Sigmoid colon (tissue), 7 donors: ENCODE results near the gene PRICKLE2. TPM values are rescaled to one million over a fixed set of nuclear protein-coding genes. Genes with fewer than 3 reads are reported as not detected.

Experiments used
- DNase-seq: peaks from one replicate; pipeline ENCODE4 v3.0.0-alpha.2; 2019
- H3K27ac ChIP-seq, 4 donors: fragments of 200-600 bp; sonication (generic); one replicate each; pipeline ENCODE4 v1.5.1; 2016 to 2019; ENCODE audit warnings: mild to moderate bottlenecking in 1 of 4
- H3K27me3 ChIP-seq, 3 donors: fragments of 200-600 bp; sonication (generic); one replicate each; pipeline ENCODE4 v1.5.1; 2019; ENCODE audit warnings: mild to moderate bottlenecking in 1 of 3
- H3K36me3 ChIP-seq, 4 donors: fragments of 200-600 bp; sonication (generic); one replicate each; pipeline ENCODE4 v1.5.1; 2016 to 2019
- H3K4me1 ChIP-seq, 4 donors: fragments of 200-600 bp; sonication (generic); one replicate each; pipeline ENCODE4 v1.5.1; 2017 to 2019
- H3K4me3 ChIP-seq, 4 donors: fragments of 200-600 bp; sonication (generic); one replicate each; pipeline ENCODE4 v1.5.1; 2017 to 2019; ENCODE audit warnings: mild to moderate bottlenecking in 2 of 4, moderate library complexity in 1 of 4
- H3K9me3 ChIP-seq, 4 donors: fragments of 200-600 bp in 3 of 4; sonication (generic) in 3 of 4; one replicate each; pipeline versions ENCODE4 v1.5.1 to v1.6.1; 2013 to 2019
- EP300 ChIP-seq, 4 donors: sonication (generic); formaldehyde crosslinking; IDR thresholded peaks; one replicate each; pipeline ENCODE4 v1.6.1; 2017; ENCODE audit warnings: antibody characterized with exemption in 4 of 4
- POLR2A ChIP-seq, 2 donors: fragments of 450-650 bp; IDR thresholded peaks; one replicate each; pipeline ENCODE4 v1.6.1; 2016; ENCODE audit warnings: antibody characterized with exemption in 2 of 2, mild to moderate bottlenecking in 2 of 2, moderate library complexity in 2 of 2
- POLR2AphosphoS5 ChIP-seq, 4 donors: sonication (generic); formaldehyde crosslinking; IDR thresholded peaks; one replicate each; pipeline ENCODE4 v1.6.1; 2017; ENCODE audit warnings: antibody characterized with exemption in 4 of 4
- WGBS, 2 donors: extraction: QIAGEN DNeasy Blood & Tissue Kit; methylation state at CpG; one replicate each; pipeline ENCODE4 v1.1.7; 2013; 5-methylcytosine and 5-hydroxymethylcytosine counted together
- intact Hi-C: fragments of 100-400 bp; cut with DNase I; formaldehyde crosslinking; loops from one replicate; pipeline ENCODE4 v1.15.1; 2023
- polyA plus RNA-seq, 3 donors: library from polyadenylated mRNA; stranded (reverse); fragments of 200-250 nt; gene quantifications; one replicate each; pipeline ENCODE4 v1.2.3, GENCODE V29; 2013
- total RNA-seq, 4 donors: library from RNA; depleted of rRNA; stranded (reverse); fragments of >200 nt; gene quantifications; one replicate each; pipeline ENCODE4 v1.1.0, GENCODE V29; 2016
- TF ChIP-seq, protein P1 (sequence below), 4 experiments: fragments of 450-650 bp in 3 of 4; fragments of 200-600 bp in 1 of 4; IDR thresholded peaks; one replicate each; pipeline ENCODE4 v1.5.1; 2016 to 2019; ENCODE audit warnings: antibody characterized with exemption in 4 of 4, mild to moderate bottlenecking in 3 of 4, moderate library complexity in 2 of 4
- donor health status: healthy with polysubstance abuse.
- donor health status: Bipolar disorder and iron deficiency.
- donor health status: healthy.

The PRICKLE2 gene
- total and polyA plus RNA-seq, 7 donors = 0.69 to 96.7 (median 61.1) TPM

DNA sequence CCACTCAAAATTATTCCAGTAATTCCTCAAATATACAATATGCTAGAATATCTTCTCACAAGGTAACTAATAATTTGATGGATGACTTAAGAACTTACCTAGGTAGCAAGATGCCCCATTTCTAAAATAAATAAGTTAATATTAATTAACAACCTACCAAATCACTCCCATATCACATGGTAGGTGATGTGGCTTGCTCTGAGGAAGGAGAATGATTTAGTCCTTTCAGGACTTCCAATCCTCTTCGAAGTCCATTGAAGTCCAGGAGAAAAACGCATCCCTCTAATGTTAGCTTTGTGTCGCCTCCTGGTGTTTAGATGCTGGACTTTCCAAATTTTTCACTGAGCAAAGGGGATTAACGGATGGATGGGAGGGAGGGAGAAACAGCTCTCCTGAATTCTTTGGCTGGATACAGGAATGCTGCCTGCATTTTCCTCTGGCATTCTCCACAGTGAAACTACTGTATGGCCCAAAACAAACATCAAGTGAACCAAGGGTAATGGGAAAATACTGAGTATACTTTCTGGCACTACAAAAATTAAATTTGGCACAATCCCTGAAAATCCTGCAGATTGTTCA is 58.6 kb downstream of the PRICKLE2 start:
- H3K4me1 ChIP-seq = peaks cover 0 to 76% (median 52%) of the 10 kb centered on the region in 4 donors
- intact Hi-C loops = no loop called here
- TF ChIP-seq POLR2A (IDR thresholded peaks at IDR 0.05) (no peak), POLR2AphosphoS5 (IDR thresholded peaks at IDR 0.05) (no peak), EP300 (IDR thresholded peaks at IDR 0.05) (no peak)
- TF ChIP-seq, protein P1, sequence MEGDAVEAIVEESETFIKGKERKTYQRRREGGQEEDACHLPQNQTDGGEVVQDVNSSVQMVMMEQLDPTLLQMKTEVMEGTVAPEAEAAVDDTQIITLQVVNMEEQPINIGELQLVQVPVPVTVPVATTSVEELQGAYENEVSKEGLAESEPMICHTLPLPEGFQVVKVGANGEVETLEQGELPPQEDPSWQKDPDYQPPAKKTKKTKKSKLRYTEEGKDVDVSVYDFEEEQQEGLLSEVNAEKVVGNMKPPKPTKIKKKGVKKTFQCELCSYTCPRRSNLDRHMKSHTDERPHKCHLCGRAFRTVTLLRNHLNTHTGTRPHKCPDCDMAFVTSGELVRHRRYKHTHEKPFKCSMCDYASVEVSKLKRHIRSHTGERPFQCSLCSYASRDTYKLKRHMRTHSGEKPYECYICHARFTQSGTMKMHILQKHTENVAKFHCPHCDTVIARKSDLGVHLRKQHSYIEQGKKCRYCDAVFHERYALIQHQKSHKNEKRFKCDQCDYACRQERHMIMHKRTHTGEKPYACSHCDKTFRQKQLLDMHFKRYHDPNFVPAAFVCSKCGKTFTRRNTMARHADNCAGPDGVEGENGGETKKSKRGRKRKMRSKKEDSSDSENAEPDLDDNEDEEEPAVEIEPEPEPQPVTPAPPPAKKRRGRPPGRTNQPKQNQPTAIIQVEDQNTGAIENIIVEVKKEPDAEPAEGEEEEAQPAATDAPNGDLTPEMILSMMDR (IDR thresholded peaks at IDR 0.05) = peak in 1 of 4 experiments; percentile 7
- no peaks in the 10 kb centered on the region for H3K27me3 ChIP-seq
- H3K27ac ChIP-seq = peak overlapping the region in 3 of 4 donors; percentile 27 to 60 (median 53)
- no peaks in the 10 kb centered on the region for H3K9me3 ChIP-seq
- no peak for DNase-seq
- H3K4me3 ChIP-seq = no peak overlapping the region
- 80 to 82% methylated on average over 4 of the region's 4 CpGs for WGBS, 2 donors
- H3K36me3 ChIP-seq = no peaks in the 10 kb centered on the region

DNA sequence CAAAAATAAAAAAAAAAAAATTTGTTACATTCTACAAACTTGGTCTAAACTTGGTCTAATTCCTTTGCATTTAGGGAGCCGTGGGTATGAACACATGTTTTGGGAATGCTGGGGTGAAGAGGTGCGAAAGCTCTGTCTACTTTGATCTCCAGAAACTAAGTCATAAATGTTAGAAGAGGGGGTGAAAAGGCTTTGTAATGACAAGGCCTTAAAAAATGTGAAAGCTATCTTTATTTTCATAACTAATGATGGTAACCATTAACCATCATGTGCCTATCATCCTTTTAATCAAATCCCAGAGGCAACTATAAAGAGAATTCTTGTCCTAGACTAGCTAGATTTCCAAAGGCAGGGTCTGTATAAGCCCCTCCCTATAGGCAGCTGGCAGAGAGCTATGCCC is 60.9 kb downstream of the PRICKLE2 start:
- Histone ChIP-seq H3K4me1 (peaks cover 0 to 84% (median 64%) of the 10 kb centered on the region in 4 donors), H3K36me3 (peaks cover 3 to 10% (median 9%) of the 10 kb centered on the region in 4 donors)
- intact Hi-C loops = no loop called here

DNA sequence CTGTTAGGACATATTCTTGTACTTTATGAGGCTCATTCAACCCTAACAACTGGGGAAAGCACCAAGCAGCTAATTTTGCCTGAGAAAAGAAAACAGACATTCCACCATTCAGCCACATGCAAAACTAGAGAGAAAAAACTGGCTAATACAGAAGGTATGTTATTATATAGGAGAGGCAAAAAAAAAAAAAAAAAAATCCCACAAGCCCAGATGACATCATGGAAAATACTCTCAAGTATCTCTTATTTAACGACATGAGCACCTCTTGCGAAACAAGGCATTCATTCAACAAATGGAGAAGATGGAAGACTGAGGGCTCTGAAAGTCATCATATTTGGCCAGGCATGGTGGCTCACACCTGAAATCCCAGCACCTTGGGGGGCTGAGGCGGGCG is 61.5 kb downstream of the PRICKLE2 start:
- TF ChIP-seq EP300 (IDR thresholded peaks at IDR 0.05) (peak in 1 of 4 donors; percentile 46), POLR2A (IDR thresholded peaks at IDR 0.05) (no peak), POLR2AphosphoS5 (IDR thresholded peaks at IDR 0.05) (peak in 1 of 4 donors; percentile 42)
- 74 to 77% methylated on average over 4 of the region's 4 CpGs for WGBS, 2 donors
- no peak for DNase-seq
- Histone ChIP-seq H3K36me3 (peaks cover 4 to 16% (median 11%) of the 10 kb centered on the region in 4 donors), H3K27me3 (no peaks in the 10 kb centered on the region), H3K9me3 (no peaks in the 10 kb centered on the region), H3K27ac (peak overlapping the region; percentile 23 to 64 (median 42)), H3K4me1 (peaks cover 0 to 87% (median 65%) of the 10 kb centered on the region in 4 donors), H3K4me3 (no peak overlapping the region)
- intact Hi-C loops = no loop called here

More for the DNA sequence above, 60.9 kb downstream of the PRICKLE2 start:
- DNase-seq = no peak
- Histone ChIP-seq H3K27ac (peak overlapping the region in 3 of 4 donors; percentile 23 to 64 (median 62)), H3K27me3 (no peaks in the 10 kb centered on the region), H3K9me3 (no peaks in the 10 kb centered on the region), H3K4me3 (no peak overlapping the region)
- WGBS, 2 donors = 91 to 95% methylated on average over 2 of the region's 2 CpGs
- no peak for TF ChIP-seq POLR2A (IDR thresholded peaks at IDR 0.05)
- TF ChIP-seq, protein P1 (IDR thresholded peaks at IDR 0.05) = no peak
- TF ChIP-seq EP300 (IDR thresholded peaks at IDR 0.05) = no peak
- TF ChIP-seq POLR2AphosphoS5 (IDR thresholded peaks at IDR 0.05) = no peak

DNA sequence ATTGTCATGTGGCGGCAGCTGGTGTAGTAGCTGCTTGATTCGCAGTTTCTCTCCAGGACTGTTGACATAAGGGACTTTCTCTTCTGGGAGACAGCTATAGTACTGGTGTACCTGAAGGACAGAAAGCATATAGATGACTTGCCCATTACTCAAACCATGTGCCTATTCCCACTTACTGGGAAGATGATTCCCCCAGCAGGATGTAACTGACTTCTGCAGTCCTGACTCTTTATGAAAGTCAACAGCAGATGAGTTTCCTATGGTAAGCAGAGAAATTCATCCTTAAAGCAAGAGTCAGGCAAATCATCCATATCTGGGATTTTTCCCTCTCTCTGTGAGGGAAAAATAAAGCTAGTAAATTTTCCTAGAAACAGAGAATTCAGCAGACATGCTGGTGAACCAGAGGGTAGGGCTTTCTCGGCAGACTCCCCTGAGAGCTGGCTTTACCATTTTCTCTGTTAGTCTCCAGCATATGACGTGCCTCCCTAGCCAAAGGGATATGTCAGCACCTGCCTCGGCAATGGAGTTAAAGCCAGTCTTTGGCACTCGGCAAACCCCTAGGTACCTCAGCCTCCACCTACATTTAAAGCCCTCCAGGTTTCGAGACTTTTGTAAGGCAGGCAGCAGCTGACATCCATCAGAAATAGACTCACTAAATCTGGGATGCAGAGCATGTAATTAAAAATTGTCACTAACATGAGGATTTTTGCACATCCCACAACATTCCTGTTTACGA is 62.1 kb downstream of the PRICKLE2 start:
- DNase-seq = no peak
- Histone ChIP-seq H3K4me3 (no peak overlapping the region), H3K27ac (peak overlapping the region; percentile 12 to 64 (median 42)), H3K9me3 (no peaks in the 10 kb centered on the region), H3K4me1 (peaks cover 0 to 92% (median 70%) of the 10 kb centered on the region in 4 donors), H3K27me3 (no peaks in the 10 kb centered on the region), H3K36me3 (peaks cover 4 to 21% (median 12%) of the 10 kb centered on the region in 4 donors)
- WGBS, 2 donors = 74 to 79% methylated on average over 8 of the region's 8 CpGs
- intact Hi-C loops = no loop called here
- TF ChIP-seq EP300 (IDR thresholded peaks at IDR 0.05) (no peak), POLR2AphosphoS5 (IDR thresholded peaks at IDR 0.05) (no peak), POLR2A (IDR thresholded peaks at IDR 0.05) (no peak)
- TF ChIP-seq, protein P1 (IDR thresholded peaks at IDR 0.05) = no peak

DNA sequence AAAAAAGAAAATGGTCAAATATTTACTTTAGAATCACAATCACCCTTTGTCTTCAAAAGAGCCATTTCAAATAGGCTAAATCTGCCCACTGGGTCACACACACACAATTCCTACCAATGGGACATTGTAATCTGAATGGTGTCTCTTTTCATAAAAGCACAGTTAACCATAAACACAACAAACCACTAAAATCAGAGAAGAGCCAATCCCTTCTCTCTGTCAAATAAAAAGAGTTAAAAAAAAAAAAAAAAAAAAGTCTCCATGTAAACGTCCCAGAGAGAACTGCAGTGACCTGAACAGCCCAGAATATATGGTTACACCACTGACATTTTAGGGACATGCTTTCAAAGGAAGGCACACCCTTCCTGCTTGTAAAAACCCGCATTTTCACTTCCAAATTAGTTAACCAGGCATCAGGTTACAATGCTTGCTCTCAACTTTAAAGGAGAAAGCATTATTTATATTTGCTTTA is 63.7 kb downstream of the PRICKLE2 start:
- no peak for DNase-seq
- TF ChIP-seq, protein P1 (IDR thresholded peaks at IDR 0.05) = no peak
- no peak for TF ChIP-seq POLR2AphosphoS5 (IDR thresholded peaks at IDR 0.05)
- TF ChIP-seq EP300 (IDR thresholded peaks at IDR 0.05) = no peak
- no peak for TF ChIP-seq POLR2A (IDR thresholded peaks at IDR 0.05)
- peak overlapping the region; percentile 1 to 64 (median 51) for H3K27ac ChIP-seq
- peaks cover 0 to 78% (median 56%) of the 10 kb centered on the region in 4 donors for H3K4me1 ChIP-seq
- no peaks in the 10 kb centered on the region for H3K27me3 ChIP-seq
- no peak overlapping the region for H3K4me3 ChIP-seq
- peaks cover 15 to 38% (median 21%) of the 10 kb centered on the region in 4 donors for H3K36me3 ChIP-seq
- H3K9me3 ChIP-seq = no peaks in the 10 kb centered on the region
- intact Hi-C loops = no loop called here
- 0 to 4% methylated on average over 2 of the region's 2 CpGs for WGBS, 2 donors
